HG03064 (cell line): ENCODE results near the gene SPECC1L.
A peak's percentile ranks its signal among the peaks of the same experiment; 100 is the strongest.
"Not testable (repeated sequence)": the region's sequence is repeated elsewhere in the genome, so short reads cannot be mapped to it uniquely, and the experiment has no call there.

ENCODE experiments used
- ATAC-seq: cut with Tn5 transposase; IDR thresholded peaks from one replicate; pipeline ENCODE4 v1.9.1; 2021; ENCODE audit warnings: low read depth; ENCODE audit not compliant: unreplicated experiment

SPECC1L gene

DNA sequence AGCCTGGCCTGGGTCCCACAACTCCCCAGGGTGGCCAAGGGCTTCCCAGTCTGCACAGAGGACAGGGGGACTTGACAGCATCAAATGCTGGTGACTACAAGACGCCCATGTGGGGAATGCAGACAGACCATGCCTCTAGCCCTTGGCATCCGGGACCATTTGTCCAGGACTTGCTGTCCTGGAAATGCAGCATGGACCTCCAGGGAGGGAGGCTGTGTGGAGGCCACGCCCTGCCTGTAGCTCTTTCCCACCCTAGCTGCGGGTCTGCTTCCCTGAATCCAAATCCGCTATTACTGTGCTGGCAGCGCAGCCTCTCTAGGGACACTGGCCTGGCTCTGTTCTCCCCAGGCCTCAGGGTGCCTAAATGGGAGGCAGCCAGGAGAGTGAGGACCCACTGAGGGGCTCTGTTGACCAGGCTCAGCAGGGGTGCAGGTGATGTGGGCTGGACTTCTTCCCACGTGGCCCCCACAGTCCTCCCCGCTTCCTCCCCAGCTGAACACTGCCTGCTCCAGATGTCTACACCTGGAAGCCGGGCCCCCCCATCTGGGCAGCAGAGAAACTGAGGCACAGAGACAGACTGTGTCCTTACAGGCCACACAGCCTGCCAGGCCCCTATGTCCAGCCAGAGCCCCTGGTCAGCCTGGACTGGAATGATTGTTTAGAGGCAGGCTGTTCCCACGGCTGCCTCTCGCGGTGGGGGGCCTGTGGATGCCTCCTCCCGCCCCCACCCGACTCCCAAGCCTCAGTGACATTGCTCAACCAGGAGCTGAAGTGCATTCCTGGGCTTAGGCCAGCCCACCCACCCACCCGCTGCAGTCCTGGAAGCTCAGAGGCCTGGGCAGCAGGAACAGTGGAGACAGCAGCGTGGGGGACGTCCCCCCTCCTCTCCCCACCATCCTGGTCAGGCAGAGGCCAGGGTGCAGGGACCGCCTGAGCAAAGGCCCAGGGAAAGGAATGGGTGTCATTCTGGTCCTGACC lies 24.8 kb upstream of the SPECC1L start:
- ATAC-seq, result not testable (repeated sequence)

- no peak for ATAC-seq
Observed at GRCh38 chr22:24247011-24247507, 23.6 kb upstream of the SPECC1L start.

GRCh38 chr22:24247564-24248344 lies 22.9 kb upstream of the SPECC1L start:
- no peak for ATAC-seq

GRCh38 chr22:24248611-24249010 lies 22.0 kb upstream of the SPECC1L start:
- ATAC-seq, result not testable (repeated sequence)

DNA sequence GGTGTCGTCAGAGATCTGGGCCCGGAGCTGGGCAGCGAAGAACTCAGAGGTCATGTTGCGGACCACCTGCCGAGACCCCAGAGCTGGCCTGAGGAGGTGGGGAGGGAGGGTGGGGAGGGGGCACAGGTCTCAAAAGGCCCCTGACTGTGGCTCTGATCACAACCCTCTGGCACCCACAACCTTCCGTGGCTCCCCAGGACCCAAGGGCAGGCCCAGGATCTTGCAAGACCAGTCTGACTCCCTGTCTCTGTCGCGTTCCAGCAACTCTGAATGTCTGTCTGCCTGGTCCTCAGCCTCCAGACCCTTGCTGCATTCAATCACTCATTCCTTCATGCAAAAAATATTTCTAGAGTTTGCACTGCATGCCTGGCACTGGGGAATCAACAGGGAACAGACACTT lies 21.2 kb upstream of the SPECC1L start:
- ATAC-seq, result not testable (repeated sequence)

- ATAC-seq, result not testable (repeated sequence)
Observed at GRCh38 chr22:24251286-24251685, 19.3 kb upstream of the SPECC1L start.

DNA sequence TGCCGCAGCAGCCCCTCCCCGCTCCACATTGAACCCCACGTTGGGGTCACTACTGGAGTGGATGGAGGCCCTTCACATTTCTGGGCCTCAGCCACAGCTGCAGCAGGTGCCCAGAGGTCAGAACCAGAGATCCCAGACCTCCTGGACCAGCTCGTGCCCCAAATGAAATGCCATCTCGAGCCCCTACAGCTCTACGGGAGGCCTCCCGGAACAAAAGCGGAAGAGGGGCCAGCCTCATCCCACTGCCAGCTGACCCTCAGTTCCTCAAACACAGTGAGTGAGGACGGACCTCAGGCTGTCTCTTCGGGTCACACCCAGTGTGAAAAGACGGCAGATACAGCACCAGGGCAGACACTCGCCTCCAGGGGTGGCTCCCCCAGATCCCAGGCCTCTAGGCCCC lies 17.5 kb upstream of the SPECC1L start:
- not testable (repeated sequence) for ATAC-seq

- not testable (repeated sequence) for ATAC-seq
Observed at GRCh38 chr22:24256136-24256535, 14.5 kb upstream of the SPECC1L start.

GRCh38 chr22:24256736-24257135 lies 13.9 kb upstream of the SPECC1L start:
- ATAC-seq, result not testable (repeated sequence)

DNA sequence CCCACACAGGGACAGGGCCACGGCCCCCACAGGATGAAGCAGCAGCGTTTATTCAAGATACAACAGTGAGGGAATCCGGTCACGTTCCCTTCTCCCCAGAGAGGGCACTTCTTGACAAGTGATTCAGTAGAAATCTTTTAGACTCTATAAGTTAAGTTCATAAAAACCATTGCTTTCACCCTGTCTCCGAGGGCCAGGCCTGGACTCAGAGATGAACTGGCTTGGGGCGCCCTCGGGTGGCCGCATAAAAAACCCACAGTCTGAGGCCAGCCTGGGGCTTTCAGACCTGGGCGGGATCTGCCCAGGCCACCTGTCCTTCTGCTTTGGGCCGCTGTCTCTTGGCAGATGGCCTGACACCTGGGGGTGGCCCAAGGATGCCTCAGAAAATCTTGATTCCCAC lies 11.2 kb upstream of the SPECC1L start:
- not testable (repeated sequence) for ATAC-seq

DNA sequence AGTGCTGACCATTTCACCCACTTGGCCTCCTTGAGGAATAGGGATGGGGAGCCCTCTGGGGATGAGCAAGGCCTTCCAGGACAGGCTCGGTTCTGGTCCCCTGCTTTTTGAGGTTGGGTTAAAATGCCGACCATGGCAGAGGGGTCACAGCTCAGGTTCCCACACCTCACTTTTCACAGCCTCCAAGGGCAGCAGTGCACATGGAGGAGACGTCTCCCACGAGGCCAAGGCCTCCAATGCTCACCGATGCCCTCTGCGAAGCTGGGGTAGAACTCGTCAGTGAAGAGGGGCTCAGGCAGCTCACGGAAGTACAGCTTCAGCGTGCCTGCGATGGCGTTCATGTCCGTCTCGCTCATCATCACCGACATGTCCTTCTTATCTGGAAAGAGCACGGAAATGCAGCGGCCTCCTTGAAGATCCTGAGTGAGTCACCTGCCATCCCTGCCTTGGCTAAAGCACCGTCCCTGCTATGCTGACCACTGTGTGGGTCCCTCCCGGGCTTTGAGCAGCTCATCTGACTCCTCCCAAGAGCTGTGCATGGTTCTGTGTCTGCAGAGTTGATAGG lies 8.4 kb upstream of the SPECC1L start:
- ATAC-seq, result not testable (repeated sequence)

- ATAC-seq, result not testable (repeated sequence)
Observed at GRCh38 chr22:24263479-24263878, 7.2 kb upstream of the SPECC1L start.

- not testable (repeated sequence) for ATAC-seq
Observed at GRCh38 chr22:24264329-24264896, 6.2 kb upstream of the SPECC1L start.

DNA sequence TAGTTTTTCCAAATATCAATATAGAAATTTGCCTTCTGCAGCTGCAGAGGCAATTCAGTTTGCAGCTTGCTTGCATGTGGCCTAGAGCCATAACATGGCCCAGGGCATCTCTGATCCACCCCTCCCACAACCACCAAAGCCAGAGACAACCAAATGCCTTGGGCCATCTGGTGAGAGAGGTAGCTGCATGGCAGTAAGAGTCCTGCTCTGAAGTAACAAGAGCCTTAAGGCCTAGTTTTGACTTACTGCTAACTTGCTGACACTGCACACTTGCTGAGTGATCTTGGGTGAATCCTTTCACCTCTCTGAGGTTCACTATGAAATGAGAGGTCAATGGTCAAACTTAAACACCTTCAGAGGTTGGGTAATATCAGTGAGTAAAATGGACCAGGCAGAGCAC lies 4.9 kb upstream of the SPECC1L start:
- ATAC-seq, result no peak

DNA sequence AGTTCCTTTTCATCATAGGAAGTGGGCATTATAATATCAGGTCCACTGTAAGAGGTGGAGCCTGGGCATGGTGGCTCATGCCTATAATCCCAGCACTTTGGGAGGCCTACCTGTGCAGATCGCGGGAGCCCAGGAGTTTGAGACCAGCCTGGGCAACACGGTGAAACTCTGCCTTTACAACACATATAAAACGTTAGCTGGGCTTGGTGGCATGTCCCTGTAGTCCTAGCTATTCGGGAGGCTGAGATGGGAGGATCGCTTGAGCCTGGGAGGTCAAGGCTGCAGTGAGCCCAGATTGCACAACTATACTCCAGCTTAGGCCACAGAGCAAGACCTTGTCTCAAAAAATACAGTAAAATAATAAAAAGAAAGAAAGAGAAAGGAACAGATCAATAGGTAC lies 4.1 kb upstream of the SPECC1L start:
- ATAC-seq, result not testable (repeated sequence)

DNA sequence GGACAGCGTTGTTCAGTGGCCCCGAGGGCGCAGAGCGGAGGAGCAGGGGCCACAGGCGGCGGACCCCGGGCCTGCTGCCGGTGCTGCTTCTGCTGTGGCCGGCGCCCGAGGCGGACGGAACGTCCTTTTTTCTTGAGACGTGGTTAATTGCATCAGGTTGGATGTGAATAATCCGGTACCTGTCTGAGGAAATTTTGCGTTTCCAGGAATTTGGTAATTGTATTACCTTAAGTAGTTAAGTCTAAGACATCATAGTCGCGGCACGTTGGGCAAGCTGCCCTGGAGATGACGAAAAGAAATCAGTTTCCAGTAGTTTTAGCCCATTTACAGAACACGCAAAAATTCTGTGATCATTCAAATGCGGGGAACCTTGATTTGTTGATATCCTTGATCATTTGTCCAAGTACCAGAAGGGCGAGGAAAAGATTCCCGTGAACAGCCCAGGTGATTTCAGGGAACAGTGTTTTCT lies 789 bp downstream of the SPECC1L start:
- ATAC-seq, result peak; percentile 15

- ATAC-seq, result not testable (repeated sequence)
Observed at GRCh38 chr22:24273031-24273430, 2.4 kb downstream of the SPECC1L start.

DNA sequence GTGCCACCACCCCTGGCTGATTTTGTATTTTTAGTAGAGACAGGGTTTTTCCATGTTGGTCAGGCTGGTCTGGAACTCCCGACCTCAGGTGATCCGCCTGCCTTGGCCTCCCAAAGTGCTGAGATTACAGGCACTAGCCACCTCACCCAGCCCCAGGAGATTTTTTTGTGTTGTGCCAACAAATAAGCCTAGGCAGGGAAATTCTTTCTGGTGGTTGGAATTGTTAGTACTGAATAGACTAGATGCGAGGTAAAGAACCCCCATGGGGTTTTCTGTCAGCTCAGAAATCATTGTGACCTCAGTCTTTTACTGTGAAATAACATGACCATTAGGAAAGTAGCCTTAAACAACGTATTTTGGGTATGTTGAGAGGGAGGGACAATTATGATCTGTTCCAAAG lies 3.3 kb downstream of the SPECC1L start:
- ATAC-seq, result not testable (repeated sequence)

GRCh38 chr22:24274696-24275405 lies 4.2 kb downstream of the SPECC1L start:
- ATAC-seq, result not testable (repeated sequence)

DNA sequence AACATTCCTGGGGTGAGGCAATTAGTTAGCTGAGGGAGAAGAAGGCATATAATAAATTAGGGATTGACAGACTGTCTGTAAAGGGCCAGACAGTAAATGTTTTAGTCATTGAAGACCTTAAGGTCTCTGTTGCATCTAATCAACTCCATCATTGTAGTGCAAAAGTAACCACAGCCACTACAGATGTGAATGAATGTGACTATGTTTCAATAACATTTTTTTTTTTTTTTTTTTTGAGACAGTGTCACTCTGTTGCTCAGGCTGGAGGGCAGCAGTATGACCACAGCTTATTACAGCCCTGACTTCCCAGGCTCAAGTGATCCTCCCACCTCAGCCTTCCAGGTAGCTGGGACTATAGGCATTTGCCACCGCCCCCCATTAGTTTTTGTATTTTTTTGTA lies 9.7 kb downstream of the SPECC1L start:
- ATAC-seq, result not testable (repeated sequence)
